Prostate gland (tissue), 2 donors: ENCODE measurements around the gene CEP295NL.

Experiments used
- POLR2A ChIP-seq: fragments of 450-650 bp; IDR thresholded peaks from one replicate; pipeline ENCODE4 v1.6.1; 2016; ENCODE audit warnings: antibody characterized with exemption, mild to moderate bottlenecking
- POLR2AphosphoS5 ChIP-seq: sonication (generic); formaldehyde crosslinking; IDR thresholded peaks from one replicate; pipeline ENCODE4 v1.6.1; 2017; ENCODE audit warnings: antibody characterized with exemption
- TF ChIP-seq, protein P1 (sequence below), 4 experiments: fragments of 200-600 bp in 2 of 4; fragments of 450-650 bp in 2 of 4; sonication (generic) in 2 of 4; IDR thresholded peaks; 1 replicate in 3 of 4; 2 replicates in 1 of 4; pipeline ENCODE4 v1.5.1; 2016 to 2019; ENCODE audit warnings: antibody characterized with exemption in 4 of 4, mild to moderate bottlenecking in 2 of 4, moderate library complexity in 2 of 4

DNA sequence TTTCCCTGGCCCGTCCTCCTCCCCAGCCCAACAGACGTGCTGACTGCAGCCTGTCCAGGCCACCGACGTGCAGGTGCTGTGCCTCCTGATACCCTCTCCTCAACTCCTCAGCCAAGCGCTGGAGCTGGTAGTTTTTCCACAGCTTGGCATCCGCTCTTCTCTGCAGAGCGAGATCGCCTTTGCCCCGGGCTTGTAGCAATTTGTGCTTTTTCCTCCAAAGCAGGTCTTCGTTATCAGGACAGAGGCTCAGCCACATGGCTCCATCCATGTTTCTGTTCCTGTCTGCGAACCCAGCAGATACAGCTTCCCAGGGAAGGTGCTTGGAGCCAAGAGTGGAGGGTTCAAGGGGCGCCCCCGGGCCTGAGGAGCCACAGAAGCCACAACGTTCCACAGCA is 10.9 kb downstream of the CEP295NL start:
- TF ChIP-seq POLR2AphosphoS5 (no peak), POLR2A (no peak)
- TF ChIP-seq, protein P1, sequence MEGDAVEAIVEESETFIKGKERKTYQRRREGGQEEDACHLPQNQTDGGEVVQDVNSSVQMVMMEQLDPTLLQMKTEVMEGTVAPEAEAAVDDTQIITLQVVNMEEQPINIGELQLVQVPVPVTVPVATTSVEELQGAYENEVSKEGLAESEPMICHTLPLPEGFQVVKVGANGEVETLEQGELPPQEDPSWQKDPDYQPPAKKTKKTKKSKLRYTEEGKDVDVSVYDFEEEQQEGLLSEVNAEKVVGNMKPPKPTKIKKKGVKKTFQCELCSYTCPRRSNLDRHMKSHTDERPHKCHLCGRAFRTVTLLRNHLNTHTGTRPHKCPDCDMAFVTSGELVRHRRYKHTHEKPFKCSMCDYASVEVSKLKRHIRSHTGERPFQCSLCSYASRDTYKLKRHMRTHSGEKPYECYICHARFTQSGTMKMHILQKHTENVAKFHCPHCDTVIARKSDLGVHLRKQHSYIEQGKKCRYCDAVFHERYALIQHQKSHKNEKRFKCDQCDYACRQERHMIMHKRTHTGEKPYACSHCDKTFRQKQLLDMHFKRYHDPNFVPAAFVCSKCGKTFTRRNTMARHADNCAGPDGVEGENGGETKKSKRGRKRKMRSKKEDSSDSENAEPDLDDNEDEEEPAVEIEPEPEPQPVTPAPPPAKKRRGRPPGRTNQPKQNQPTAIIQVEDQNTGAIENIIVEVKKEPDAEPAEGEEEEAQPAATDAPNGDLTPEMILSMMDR (IDR thresholded peaks at IDR 0.05): no peak
